ENCODE measurements around the gene MRPS12.
"Not testable (repeated sequence)": the region's sequence is repeated elsewhere in the genome, so short reads cannot be mapped to it uniquely, and the experiment has no call there.

The MRPS12 gene

DNA sequence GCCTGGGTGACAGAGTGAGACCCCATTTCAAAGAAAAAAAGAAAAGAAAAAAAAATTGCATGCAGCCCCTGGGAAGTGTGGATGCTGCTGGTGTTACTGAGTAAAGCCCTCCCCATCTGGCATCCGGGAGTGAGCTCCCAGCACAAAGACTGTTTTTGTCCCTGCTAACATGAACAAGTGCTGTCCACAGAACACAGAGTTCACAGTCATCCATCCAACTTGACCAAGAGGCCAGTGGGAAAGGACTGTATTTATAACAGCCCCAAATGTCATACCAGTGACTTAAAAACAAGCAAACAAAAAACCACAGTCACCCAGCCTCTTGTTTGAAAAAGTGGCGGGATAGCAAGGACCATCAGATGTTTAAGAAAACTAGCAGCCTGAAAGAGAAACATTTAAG is 34.0 kb downstream of the MRPS12 start:
- no peak overlapping the region for H3K4me3 ChIP-seq (ENCODE audit: low read length)
- H3K27me3 ChIP-seq (ENCODE audit: low read depth, low read length) = no peaks in the 10 kb centered on the region

DNA sequence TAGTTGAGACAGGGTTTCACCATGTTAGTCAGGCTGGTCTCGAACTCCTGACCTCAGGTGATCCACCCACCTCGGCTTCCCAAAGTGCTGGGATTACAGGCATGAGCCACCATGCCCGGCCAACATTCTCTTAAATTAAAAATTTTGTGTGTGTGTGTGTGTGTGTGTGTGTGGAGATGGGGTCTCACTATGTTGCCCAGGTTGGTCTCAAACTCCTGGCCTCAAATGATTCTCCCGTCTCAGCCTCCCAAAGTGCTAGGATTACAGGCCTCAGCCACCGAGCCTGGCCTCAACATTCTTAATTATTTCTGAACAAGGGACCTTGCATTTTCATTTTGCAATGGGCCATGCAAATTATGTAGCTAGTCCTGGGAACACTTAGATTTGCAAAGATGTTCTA is 35.4 kb downstream of the MRPS12 start:
- H3K9me3 ChIP-seq (ENCODE audit: insufficient read depth, low read length); H3K4me2 ChIP-seq (ENCODE audit: low read length); H3K9ac ChIP-seq (ENCODE audit: low read length); H3K27ac ChIP-seq (ENCODE audit: low read length); H3K27me3 ChIP-seq (ENCODE audit: low read depth, low read length); H2AFZ ChIP-seq (ENCODE audit: low read depth, low read length); H3K4me3 ChIP-seq (ENCODE audit: low read length): not testable (repeated sequence)
- Histone ChIP-seq H3K36me3 (replicated peaks; ENCODE audit: low read depth, low read length) (peaks cover 56% of the 10 kb centered on the region), H3K79me2 (ENCODE audit: low read length) (peaks cover 80% of the 10 kb centered on the region), H4K20me1 (ENCODE audit: insufficient read depth, low read length) (peaks cover 25% of the 10 kb centered on the region), H3K4me1 (ENCODE audit: low read length) (peaks cover 14% of the 10 kb centered on the region)

More for the DNA sequence above, 34.0 kb downstream of the MRPS12 start:
- Histone ChIP-seq H3K79me2 (ENCODE audit: low read length) (peaks cover 74% of the 10 kb centered on the region), H2AFZ (ENCODE audit: low read depth, low read length) (no peak overlapping the region), H3K4me1 (ENCODE audit: low read length) (peaks cover 14% of the 10 kb centered on the region), H4K20me1 (ENCODE audit: insufficient read depth, low read length) (peaks cover 20% of the 10 kb centered on the region), H3K9me3 (ENCODE audit: insufficient read depth, low read length) (no peaks in the 10 kb centered on the region), H3K4me2 (ENCODE audit: low read length) (no peak overlapping the region), H3K36me3 (replicated peaks; ENCODE audit: low read depth, low read length) (peaks cover 53% of the 10 kb centered on the region), H3K27ac (ENCODE audit: low read length) (no peak overlapping the region), H3K9ac (ENCODE audit: low read length) (no peak overlapping the region)
- TF ChIP-seq, protein P1, sequence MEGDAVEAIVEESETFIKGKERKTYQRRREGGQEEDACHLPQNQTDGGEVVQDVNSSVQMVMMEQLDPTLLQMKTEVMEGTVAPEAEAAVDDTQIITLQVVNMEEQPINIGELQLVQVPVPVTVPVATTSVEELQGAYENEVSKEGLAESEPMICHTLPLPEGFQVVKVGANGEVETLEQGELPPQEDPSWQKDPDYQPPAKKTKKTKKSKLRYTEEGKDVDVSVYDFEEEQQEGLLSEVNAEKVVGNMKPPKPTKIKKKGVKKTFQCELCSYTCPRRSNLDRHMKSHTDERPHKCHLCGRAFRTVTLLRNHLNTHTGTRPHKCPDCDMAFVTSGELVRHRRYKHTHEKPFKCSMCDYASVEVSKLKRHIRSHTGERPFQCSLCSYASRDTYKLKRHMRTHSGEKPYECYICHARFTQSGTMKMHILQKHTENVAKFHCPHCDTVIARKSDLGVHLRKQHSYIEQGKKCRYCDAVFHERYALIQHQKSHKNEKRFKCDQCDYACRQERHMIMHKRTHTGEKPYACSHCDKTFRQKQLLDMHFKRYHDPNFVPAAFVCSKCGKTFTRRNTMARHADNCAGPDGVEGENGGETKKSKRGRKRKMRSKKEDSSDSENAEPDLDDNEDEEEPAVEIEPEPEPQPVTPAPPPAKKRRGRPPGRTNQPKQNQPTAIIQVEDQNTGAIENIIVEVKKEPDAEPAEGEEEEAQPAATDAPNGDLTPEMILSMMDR (IDR thresholded peaks at IDR 0.05; ENCODE audit: low read depth, low read length) = no peak
- TF ChIP-seq EZH2phosphoT487 (IDR thresholded peaks at IDR 0.05; ENCODE audit: low read depth) = no peak

DNA sequence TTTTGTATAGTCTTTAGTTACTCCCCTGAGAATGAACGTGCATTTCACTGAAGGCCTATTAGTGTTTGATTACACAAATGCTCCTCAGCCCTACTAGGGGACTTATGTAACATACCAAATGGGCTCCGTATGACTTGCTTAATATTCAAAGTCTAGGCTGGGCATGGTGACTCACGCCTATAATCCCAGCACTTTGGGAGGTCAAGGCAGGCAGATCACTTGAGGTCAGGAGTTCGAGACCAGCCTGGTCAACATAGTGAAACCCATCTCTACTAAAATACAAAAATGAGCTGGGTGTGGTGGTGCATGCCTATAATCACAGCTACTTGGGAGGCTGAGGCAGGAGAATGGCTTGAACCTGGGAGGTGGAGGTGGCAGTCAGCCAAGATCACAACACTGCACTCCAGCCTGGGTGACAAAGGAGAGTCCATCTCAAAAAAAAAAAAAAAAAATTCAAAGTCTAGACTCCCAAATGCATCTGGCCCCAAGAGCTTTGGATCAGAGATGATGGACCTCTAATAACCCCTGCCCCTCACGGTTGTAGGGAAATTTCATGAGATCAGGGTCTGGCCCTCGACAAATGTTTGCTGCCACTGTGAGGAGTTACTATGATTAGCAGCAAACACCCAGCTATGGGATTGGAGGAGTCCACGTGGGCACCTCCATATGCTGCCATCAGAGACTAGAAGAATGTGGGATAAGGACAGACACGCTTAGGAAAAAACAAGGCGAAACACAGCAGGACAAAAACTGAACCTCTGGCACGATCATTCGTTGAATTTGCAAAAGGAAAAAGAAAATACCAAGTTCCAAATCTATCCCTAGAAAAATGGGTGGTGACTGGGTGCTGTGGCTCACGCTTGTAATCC is 40.2 kb downstream of the MRPS12 start:
- Histone ChIP-seq H2AFZ (ENCODE audit: low read depth, low read length) (no peak overlapping the region), H3K79me2 (ENCODE audit: low read length) (peaks cover 94% of the 10 kb centered on the region), H3K9me3 (ENCODE audit: insufficient read depth, low read length) (no peaks in the 10 kb centered on the region), H4K20me1 (ENCODE audit: insufficient read depth, low read length) (peaks cover 18% of the 10 kb centered on the region), H3K27ac (ENCODE audit: low read length) (no peak overlapping the region), H3K27me3 (ENCODE audit: low read depth, low read length) (no peaks in the 10 kb centered on the region), H3K4me2 (ENCODE audit: low read length) (no peak overlapping the region), H3K36me3 (replicated peaks; ENCODE audit: low read depth, low read length) (peaks cover 47% of the 10 kb centered on the region), H3K4me3 (ENCODE audit: low read length) (no peak overlapping the region), H3K4me1 (ENCODE audit: low read length) (peaks cover 10% of the 10 kb centered on the region; the same call in 1 of the 2 replicates), H3K9ac (ENCODE audit: low read length) (no peak overlapping the region)
- TF ChIP-seq EZH2phosphoT487 (IDR thresholded peaks at IDR 0.05; ENCODE audit: low read depth) = no peak
- TF ChIP-seq, protein P1 (IDR thresholded peaks at IDR 0.05; ENCODE audit: low read depth, low read length) = no peak

DNA sequence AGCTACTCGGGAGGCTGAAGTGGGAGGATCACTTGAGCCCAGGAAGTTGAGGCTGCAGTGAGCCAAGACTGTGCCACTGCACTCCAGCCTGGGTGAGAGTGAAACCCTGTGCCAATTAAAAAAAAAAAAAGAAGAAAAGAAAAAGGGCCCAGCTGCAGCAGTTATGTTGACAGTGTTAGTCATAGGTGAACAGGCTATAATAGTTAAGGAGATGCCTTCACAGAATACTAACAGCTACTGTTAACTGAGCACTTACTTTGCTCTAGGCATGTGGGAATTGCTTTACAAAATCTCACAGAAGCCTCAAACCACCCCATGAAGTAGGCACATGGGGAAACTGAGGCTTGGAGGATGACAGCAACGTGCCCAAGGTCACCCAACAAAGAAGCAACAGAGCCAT is 40.9 kb downstream of the MRPS12 start:
- Histone ChIP-seq H4K20me1 (ENCODE audit: insufficient read depth, low read length) (peaks cover 18% of the 10 kb centered on the region), H3K9me3 (ENCODE audit: insufficient read depth, low read length) (no peaks in the 10 kb centered on the region), H3K9ac (ENCODE audit: low read length) (no peak overlapping the region), H3K27ac (ENCODE audit: low read length) (no peak overlapping the region), H3K79me2 (ENCODE audit: low read length) (peaks cover 87% of the 10 kb centered on the region), H3K27me3 (ENCODE audit: low read depth, low read length) (no peaks in the 10 kb centered on the region), H3K4me2 (ENCODE audit: low read length) (no peak overlapping the region), H3K36me3 (replicated peaks; ENCODE audit: low read depth, low read length) (peaks cover 42% of the 10 kb centered on the region), H3K4me3 (ENCODE audit: low read length) (no peak overlapping the region), H2AFZ (ENCODE audit: low read depth, low read length) (no peak overlapping the region), H3K4me1 (ENCODE audit: low read length) (peaks cover 18% of the 10 kb centered on the region)
- TF ChIP-seq, protein P1 (IDR thresholded peaks at IDR 0.05; ENCODE audit: low read depth, low read length) = no peak
- TF ChIP-seq EZH2phosphoT487 (IDR thresholded peaks at IDR 0.05; ENCODE audit: low read depth) = no peak

Data from OCI-LY3 (cell line).